GM18526 (cell line): ENCODE results near the gene SPATA31E1.

Experiments
- POLR2A ChIP-seq: IDR thresholded peaks from 3 replicates; pipeline ENCODE4 v1.6.1; 2011; ENCODE audit not compliant: insufficient read length; ENCODE audit errors: extremely low read depth

SPATA31E1 gene

GRCh38 chr9:87875831-87876545 is 6.7 kb upstream of the SPATA31E1 start:
- TF ChIP-seq POLR2A = no peak

GRCh38 chr9:87876708-87877107 is 6.0 kb upstream of the SPATA31E1 start:
- TF ChIP-seq POLR2A = no peak

- no peak for TF ChIP-seq POLR2A
These were observed 3.6 kb upstream of the SPATA31E1 start for GRCh38 chr9:87878989-87879511.

GRCh38 chr9:87880116-87880515 is 2.6 kb upstream of the SPATA31E1 start:
- no peak for TF ChIP-seq POLR2A

- no peak for TF ChIP-seq POLR2A
These were observed 2.0 kb upstream of the SPATA31E1 start for GRCh38 chr9:87880683-87881082.

GRCh38 chr9:87883274-87883673 is 597 bp downstream of the SPATA31E1 start:
- no peak for TF ChIP-seq POLR2A

GRCh38 chr9:87883990-87884389 is 1.3 kb downstream of the SPATA31E1 start:
- no peak for TF ChIP-seq POLR2A

- TF ChIP-seq POLR2A = no peak
These were observed 2.1 kb downstream of the SPATA31E1 start for GRCh38 chr9:87884578-87885459.

- no peak for TF ChIP-seq POLR2A
These were observed 3.0 kb downstream of the SPATA31E1 start for GRCh38 chr9:87885484-87886189.

- no peak for TF ChIP-seq POLR2A
These were observed 3.7 kb downstream of the SPATA31E1 start for GRCh38 chr9:87886210-87886932.

- no peak for TF ChIP-seq POLR2A
These were observed 4.3 kb downstream of the SPATA31E1 start for GRCh38 chr9:87886933-87887505.

GRCh38 chr9:87887661-87888480 is 5.2 kb downstream of the SPATA31E1 start:
- no peak for TF ChIP-seq POLR2A

- TF ChIP-seq POLR2A = no peak
These were observed 5.8 kb downstream of the SPATA31E1 start for GRCh38 chr9:87888501-87888900.
